ENCODE data around the gene UBE3C.

UBE3C gene

GRCh38 chr7:157228864-157229422 lies 90.2 kb downstream of the UBE3C start:
- Histone ChIP-seq H3K36me3 (peaks cover 85 to 100% (median 96%) of the 10 kb centered on the region in 11 experiments), H3K27ac (no peak overlapping the region), H4K20me1 (peaks cover 13 to 69% (median 37%) of the 10 kb centered on the region in 11 experiments; a peak in 18 of 22 replicates), H3K4me3 (no peak overlapping the region), H3K9me3 (replicated peaks in 1 of 11) (no peaks in the 10 kb centered on the region), H3K4me2 (no peak overlapping the region), H3K9ac (no peak overlapping the region), H3K27me3 (no peaks in the 10 kb centered on the region), H3K4me1 (no peaks in the 10 kb centered on the region)
- no peak for TF ChIP-seq Cebpa-rat (IDR thresholded peaks at IDR 0.05)

- Histone ChIP-seq H3K4me1 (no peaks in the 10 kb centered on the region), H3K27me3 (no peaks in the 10 kb centered on the region), H3K4me3 (no peak overlapping the region), H3K36me3 (peaks cover 89 to 100% (median 98%) of the 10 kb centered on the region in 11 experiments), H3K9ac (no peak overlapping the region), H3K4me2 (no peak overlapping the region), H3K9me3 (replicated peaks in 1 of 11) (no peaks in the 10 kb centered on the region), H4K20me1 (peaks cover 6 to 57% (median 30%) of the 10 kb centered on the region in 11 experiments; a peak in 16 of 22 replicates), H3K27ac (no peak overlapping the region)
- TF ChIP-seq Cebpa-rat (IDR thresholded peaks at IDR 0.05), result no peak
Observed at GRCh38 chr7:157233677-157234076, 95.0 kb downstream of the UBE3C start.

- Histone ChIP-seq H3K9me3 (replicated peaks in 1 of 11) (no peaks in the 10 kb centered on the region), H3K4me1 (no peaks in the 10 kb centered on the region), H3K27ac (no peak overlapping the region), H3K9ac (no peak overlapping the region), H3K36me3 (peaks cover 89 to 100% (median 98%) of the 10 kb centered on the region in 11 experiments), H3K27me3 (no peaks in the 10 kb centered on the region), H3K4me2 (no peak overlapping the region), H3K4me3 (no peak overlapping the region), H4K20me1 (peaks cover 3 to 51% (median 24%) of the 10 kb centered on the region in 11 experiments; a peak in 14 of 22 replicates)
- TF ChIP-seq Cebpa-rat (IDR thresholded peaks at IDR 0.05), result no peak
Observed at GRCh38 chr7:157234271-157234670, 95.5 kb downstream of the UBE3C start.

GRCh38 chr7:157235357-157236333 lies 96.9 kb downstream of the UBE3C start:
- Histone ChIP-seq H3K27me3 (no peaks in the 10 kb centered on the region), H3K9me3 (replicated peaks in 1 of 11) (no peaks in the 10 kb centered on the region), H3K4me2 (no peak overlapping the region), H3K9ac (no peak overlapping the region), H4K20me1 (peaks cover 3 to 43% (median 23%) of the 10 kb centered on the region in 11 experiments; a peak in 14 of 22 replicates), H3K4me1 (no peaks in the 10 kb centered on the region), H3K4me3 (no peak overlapping the region), H3K36me3 (peaks cover 84 to 99% (median 91%) of the 10 kb centered on the region in 11 experiments), H3K27ac (no peak overlapping the region)
- no peak for TF ChIP-seq Cebpa-rat (IDR thresholded peaks at IDR 0.05)

GRCh38 chr7:157238087-157238486 lies 99.4 kb downstream of the UBE3C start:
- Histone ChIP-seq H3K4me1 (no peaks in the 10 kb centered on the region), H4K20me1 (peaks cover 0 to 29% (median 17%) of the 10 kb centered on the region in 11 experiments; a peak in 14 of 22 replicates), H3K9me3 (replicated peaks in 1 of 11) (no peaks in the 10 kb centered on the region), H3K4me2 (no peak overlapping the region), H3K9ac (no peak overlapping the region), H3K36me3 (peaks cover 73 to 93% (median 79%) of the 10 kb centered on the region in 11 experiments), H3K27me3 (no peaks in the 10 kb centered on the region), H3K27ac (no peak overlapping the region), H3K4me3 (no peak overlapping the region)
- no peak for TF ChIP-seq Cebpa-rat (IDR thresholded peaks at IDR 0.05)

- Histone ChIP-seq H3K27ac (no peak overlapping the region), H3K4me1 (no peaks in the 10 kb centered on the region), H3K4me3 (no peak overlapping the region), H3K27me3 (no peaks in the 10 kb centered on the region), H3K4me2 (no peak overlapping the region), H3K9me3 (replicated peaks in 1 of 11) (no peaks in the 10 kb centered on the region), H3K9ac (no peak overlapping the region), H3K36me3 (peaks cover 57 to 86% (median 66%) of the 10 kb centered on the region in 11 experiments), H4K20me1 (peaks cover 0 to 27% (median 10%) of the 10 kb centered on the region in 11 experiments; a peak in 12 of 22 replicates)
- no peak for TF ChIP-seq Cebpa-rat (IDR thresholded peaks at IDR 0.05)
Observed at GRCh38 chr7:157239571-157240270, 101.0 kb downstream of the UBE3C start.

- Histone ChIP-seq H4K20me1 (peaks cover 0 to 32% (median 10%) of the 10 kb centered on the region in 11 experiments; a peak in 10 of 22 replicates), H3K27me3 (no peaks in the 10 kb centered on the region), H3K9me3 (replicated peaks in 1 of 11) (no peaks in the 10 kb centered on the region), H3K4me1 (no peaks in the 10 kb centered on the region), H3K4me2 (no peak overlapping the region), H3K27ac (no peak overlapping the region), H3K36me3 (peaks cover 40 to 84% (median 54%) of the 10 kb centered on the region in 11 experiments), H3K4me3 (no peak overlapping the region), H3K9ac (no peak overlapping the region)
- no peak for TF ChIP-seq Cebpa-rat (IDR thresholded peaks at IDR 0.05)
Observed at GRCh38 chr7:157241631-157242030, 102.9 kb downstream of the UBE3C start.

GRCh38 chr7:157244516-157245294 lies 106.0 kb downstream of the UBE3C start:
- Histone ChIP-seq H3K9ac (no peak overlapping the region), H3K4me2 (no peak overlapping the region), H3K36me3 (peaks cover 38 to 81% (median 53%) of the 10 kb centered on the region in 11 experiments), H3K27me3 (no peaks in the 10 kb centered on the region), H3K4me3 (no peak overlapping the region), H3K27ac (no peak overlapping the region), H3K9me3 (replicated peaks in 1 of 11) (no peaks in the 10 kb centered on the region), H4K20me1 (peaks cover 0 to 52% (median 9%) of the 10 kb centered on the region in 11 experiments; a peak in 11 of 22 replicates), H3K4me1 (no peaks in the 10 kb centered on the region)
- no peak for TF ChIP-seq Cebpa-rat (IDR thresholded peaks at IDR 0.05)

Measured in BLaER1 treated with 17β-estradiol and CSF1 and Interleukin-3, amounts not matched to agents 10 nM and 100 nM (cell line).